Skin of body (tissue), 2 donors: ENCODE results near the gene PSEN1. TPM values are rescaled to one million over a fixed set of nuclear protein-coding genes. Genes with fewer than 3 reads are reported as not detected.
A peak's percentile ranks its signal among the peaks of the same experiment; 100 is the strongest.

ENCODE experiments used
- DNase-seq: peaks from one replicate; lab custom pipeline; 2025; lab: John Stamatoyannopoulos, UW
- total RNA-seq: library from RNA; depleted of rRNA; stranded (reverse); fragments of >200 nt; gene quantifications from one replicate; pipeline ENCODE4 v1.2.3, GENCODE V29; 2014

The PSEN1 gene
- total RNA-seq = 43.5 TPM

DNA sequence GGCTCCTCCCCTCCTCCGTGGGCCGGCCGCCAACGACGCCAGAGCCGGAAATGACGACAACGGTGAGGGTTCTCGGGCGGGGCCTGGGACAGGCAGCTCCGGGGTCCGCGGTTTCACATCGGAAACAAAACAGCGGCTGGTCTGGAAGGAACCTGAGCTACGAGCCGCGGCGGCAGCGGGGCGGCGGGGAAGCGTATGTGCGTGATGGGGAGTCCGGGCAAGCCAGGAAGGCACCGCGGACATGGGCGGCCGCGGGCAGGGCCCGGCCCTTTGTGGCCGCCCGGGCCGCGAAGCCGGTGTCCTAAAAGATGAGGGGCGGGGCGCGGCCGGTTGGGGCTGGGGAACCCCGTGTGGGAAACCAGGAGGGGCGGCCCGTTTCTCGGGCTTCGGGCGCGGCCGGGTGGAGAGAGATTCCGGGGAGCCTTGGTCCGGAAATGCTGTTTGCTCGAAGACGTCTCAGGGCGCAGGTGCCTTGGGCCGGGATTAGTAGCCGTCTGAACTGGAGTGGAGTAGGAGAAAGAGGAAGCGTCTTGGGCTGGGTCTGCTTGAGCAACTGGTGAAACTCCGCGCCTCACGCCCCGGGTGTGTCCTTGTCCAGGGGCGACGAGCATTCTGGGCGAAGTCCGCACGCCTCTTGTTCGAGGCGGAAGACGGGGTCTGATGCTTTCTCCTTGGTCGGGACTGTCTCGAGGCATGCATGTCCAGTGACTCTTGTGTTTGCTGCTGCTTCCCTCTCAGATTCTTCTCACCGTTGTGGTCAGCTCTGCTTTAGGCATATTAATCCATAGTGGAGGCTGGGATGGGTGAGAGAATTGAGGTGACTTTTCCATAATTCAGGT is at the start of gene PSEN1:
Gene PSEN1, plus strand, starts transcription at position 121 of the 839 bp plus-strand sequence. CDS start 11,513 bp downstream, outside the sequence.
- DNase-seq = peak; percentile 85

DNA sequence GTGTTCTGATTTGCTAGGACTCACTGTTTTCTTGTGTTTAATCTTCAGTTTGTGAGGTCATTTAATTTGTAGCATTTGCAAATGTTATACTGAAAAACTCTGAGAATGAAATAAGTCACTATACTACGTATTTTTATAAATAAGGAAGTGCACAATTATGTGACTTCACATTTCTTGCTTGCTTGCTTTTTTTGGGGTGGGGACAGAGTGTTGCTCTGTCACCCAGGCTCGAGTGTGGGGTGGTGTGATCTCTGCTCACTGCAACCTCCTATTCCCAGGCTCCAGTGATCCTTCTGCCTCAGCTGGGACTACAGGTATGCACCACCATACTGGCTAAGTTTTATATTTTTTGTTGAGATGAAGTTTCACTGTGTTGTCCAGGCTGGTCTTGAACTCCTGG is 45.3 kb upstream of the PSEN1 start:
- no peak for DNase-seq

DNA sequence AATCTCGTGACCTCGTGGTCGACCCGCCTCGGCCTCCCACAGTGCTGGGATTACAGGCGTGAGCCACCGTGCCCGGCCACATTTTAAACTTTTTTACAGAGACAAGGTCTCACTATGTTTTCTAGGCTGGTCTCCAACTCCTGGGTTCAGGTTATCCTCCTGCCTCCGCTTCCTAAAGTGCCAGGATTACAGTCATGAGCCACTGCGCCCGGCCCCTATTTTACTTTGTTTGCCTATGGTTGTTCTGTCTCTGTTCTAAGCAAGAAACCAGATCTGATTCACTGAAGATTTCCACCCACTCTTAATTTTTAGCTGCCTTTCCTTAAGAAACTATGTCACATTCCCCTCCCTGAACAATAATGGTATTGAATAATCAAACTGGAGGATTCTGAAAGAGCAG is 38.9 kb upstream of the PSEN1 start:
- DNase-seq = no peak

DNA sequence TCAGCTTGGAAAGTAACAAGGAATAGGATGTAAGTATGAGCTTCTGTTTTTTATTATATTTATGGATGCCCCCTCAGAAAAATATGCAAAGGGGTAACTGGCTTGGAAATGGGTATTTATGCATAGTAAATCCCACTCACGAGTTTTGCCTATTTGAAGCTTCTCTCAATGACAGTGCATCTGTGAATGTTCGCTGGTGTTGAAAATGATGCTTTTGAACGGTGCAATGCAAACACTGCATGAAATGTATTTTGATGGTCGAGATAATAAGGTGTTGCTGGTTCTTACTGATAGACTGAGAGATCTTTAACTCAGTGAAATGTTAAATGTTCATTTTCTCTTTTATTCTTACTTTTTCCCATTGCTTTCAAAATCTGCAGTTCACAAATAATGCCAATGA is 36.0 kb upstream of the PSEN1 start:
- DNase-seq = no peak

DNA sequence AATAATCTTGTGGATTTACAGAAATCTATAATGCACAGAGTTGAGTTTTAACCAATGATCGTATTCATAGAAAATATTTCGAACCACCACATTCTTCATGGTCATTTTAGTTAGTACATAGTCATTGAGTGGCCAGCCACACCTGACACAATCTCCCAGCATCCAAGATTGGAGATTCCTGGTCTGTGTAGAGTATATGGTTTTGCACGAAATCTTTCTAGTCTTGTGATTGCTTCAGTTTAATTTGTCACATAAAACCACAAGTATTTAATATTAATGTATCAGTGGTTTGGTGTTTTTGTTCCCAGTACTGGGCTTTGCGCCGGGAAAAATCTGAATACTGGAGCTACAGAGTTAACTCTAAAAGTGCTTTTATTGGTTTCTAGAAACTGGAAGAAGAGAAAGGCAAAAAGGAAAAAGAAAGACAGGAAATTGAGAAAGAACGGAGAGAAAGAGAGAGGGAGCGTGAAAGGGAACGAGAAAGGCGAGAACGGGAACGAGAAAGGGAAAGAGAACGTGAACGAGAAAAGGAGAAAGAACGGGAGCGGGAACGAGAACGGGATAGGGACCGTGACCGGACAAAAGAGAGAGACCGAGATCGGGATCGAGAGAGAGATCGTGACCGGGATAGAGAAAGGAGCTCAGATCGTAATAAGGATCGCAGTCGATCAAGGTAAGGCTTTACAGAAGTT is 33.4 kb upstream of the PSEN1 start:
- DNase-seq = no peak

DNA sequence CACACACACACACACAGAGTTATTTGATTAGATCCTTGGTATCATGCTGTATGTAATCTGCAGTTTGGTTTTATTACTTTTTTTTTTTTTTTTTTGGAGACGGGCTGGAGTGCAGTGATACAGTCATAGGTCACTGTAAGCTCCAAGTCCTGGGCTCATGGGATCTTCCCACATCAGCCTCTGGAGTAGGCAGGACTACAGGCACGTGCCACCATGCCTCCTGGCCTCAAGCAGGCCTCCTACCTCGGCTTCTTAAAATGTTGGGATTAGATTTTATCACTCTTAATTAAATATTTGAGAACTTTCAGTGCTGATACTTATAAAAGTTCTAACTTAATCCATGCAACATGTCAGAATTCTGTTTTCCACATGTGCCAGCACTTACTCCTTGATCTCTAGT is 31.3 kb upstream of the PSEN1 start:
- DNase-seq = no peak

DNA sequence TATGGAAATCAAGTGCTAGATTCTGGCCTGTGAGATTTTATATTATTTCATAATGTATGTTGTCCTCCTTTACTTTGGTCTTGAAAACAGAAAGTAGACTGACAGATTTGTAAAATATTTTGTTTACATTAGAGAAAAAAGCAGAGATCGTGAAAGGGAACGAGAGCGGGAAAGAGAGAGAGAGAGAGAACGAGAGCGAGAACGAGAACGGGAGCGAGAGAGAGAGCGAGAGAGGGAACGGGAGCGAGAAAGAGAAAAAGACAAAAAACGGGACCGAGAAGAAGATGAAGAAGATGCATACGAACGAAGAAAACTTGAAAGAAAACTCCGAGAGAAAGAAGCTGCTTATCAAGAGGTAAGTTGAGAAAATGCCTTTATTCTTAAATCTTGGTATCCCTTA is 30.6 kb upstream of the PSEN1 start:
- no peak for DNase-seq

DNA sequence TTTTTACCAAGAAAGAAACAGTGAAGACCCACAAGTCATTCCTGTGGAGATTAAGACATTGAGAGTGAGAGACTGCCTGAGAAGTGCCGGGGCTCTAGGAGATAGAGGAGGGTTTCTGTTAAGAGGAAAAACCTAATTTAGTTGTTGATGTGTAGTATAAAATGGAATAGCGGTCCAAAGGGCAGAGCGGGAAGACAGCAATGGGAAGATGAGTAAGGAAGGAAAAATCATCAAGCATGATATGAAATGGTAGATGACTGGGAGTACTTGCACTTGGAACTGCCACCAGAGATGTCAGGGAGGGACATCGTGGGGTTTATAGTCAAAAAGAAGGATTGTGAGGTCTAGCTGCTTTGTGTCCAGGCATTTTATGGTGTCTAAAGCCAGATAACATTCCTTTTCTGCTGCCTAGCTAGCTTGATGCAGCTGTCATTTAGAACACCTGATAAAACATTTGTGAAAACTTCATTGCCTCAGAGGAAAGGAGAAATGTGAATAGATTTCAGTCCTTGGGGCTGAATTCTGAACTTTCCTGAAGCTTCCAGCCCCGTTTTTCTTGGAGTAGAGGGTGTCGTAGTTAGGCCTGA is 20.1 kb upstream of the PSEN1 start:
- DNase-seq = no peak

DNA sequence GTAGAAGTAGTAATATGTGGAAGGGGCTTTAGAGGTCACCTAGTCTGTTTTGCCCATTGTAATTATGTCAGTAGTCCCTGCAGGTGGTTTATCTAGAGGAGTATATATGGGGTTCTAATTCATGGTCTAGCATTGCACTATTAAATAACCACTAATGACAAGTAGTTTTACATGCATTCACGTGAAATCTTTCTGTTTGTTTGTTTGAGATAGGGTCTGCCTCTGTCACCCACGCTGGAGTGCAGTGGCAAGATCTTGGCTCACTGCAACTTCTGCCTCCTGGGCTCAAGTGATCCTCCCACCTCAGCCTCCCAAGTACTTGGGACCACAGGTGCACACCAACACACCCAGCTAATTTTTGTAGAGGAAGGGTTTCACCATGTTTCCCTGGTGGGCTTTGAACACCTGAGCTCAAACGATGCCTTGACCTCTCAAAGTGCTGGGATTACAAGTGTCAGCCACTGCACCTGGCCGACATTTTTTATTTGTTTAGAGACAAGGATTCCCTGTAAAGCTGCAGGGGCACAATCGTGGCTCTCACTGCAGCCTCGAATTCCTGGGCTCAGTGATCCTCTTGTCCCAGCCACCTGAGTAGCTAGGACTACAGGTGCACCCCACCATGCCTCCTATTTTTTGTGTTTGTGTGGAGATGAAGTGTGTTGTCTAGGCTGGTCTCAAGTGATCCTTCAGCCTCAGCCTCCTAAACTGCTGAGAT is 12.0 kb upstream of the PSEN1 start:
- DNase-seq = no peak

DNA sequence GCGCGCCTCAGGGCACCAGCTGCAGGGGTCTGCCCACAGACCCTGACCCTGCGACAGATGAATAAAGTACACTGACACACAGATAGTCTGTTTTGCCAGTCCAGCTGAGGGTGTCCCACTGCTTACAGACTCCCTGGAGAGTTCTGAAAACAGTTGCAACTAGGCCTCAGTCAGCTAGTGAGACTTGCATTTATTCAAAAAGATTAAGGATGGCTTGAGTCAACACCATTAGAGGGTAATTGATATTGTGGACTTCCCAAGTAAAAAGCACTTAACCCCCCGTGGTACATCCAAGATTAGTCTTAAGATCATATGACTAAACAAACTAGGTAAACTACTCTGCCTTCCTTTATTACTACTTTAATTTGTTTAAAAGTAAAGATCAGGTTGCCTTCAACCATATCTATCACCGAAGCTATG is 11.1 kb upstream of the PSEN1 start:
- no peak for DNase-seq

DNA sequence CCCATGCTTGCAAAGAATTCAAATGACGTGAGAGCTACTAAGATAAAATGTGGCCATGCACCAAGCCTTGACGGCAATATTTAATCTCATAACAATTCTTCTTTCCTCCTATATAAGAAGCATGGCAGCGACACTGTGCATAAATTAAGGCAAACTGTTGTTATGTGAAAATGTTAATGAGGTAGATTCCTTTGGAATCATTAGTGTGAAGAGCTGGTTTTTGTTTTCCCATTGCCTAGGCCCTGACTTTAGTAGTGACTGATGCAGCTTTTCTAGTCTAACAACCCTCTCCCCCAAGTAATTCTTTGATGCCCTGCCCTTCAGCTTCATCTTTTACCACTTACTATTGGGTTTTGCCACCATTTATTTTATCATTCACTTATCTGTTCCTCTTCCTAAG is 10.6 kb upstream of the PSEN1 start:
- DNase-seq = no peak

DNA sequence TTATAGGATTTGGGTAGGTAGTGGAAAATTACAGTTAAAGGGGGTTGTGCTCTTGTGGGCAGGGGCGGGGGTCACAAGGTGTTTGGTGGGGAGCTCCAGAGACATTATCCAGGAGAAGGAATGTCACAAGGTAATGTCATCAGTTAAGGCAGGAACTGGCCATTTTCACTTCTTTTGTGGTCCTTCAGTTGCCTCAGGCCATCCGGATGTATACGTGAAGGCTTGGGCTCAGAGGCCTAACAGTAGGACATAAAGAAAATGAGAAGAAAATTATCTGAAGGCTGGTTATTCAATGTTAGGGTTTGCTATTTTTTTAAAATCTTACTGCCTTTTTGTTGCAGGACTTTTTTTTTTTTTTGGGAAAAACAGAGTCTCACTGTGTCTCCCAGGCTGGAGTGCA is 2.5 kb upstream of the PSEN1 start:
- DNase-seq = no peak

DNA sequence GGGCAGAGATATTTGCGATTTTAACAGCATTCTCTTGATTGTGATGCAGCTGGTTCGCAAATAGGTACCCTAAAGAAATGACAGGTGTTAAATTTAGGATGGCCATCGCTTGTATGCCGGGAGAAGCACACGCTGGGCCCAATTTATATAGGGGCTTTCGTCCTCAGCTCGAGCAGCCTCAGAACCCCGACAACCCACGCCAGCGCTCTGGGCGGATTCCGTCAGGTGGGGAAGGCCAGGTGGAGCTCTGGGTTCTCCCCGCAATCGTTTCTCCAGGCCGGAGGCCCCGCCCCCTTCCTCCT is 271 bp upstream of the PSEN1 start:
- no peak for DNase-seq

DNA sequence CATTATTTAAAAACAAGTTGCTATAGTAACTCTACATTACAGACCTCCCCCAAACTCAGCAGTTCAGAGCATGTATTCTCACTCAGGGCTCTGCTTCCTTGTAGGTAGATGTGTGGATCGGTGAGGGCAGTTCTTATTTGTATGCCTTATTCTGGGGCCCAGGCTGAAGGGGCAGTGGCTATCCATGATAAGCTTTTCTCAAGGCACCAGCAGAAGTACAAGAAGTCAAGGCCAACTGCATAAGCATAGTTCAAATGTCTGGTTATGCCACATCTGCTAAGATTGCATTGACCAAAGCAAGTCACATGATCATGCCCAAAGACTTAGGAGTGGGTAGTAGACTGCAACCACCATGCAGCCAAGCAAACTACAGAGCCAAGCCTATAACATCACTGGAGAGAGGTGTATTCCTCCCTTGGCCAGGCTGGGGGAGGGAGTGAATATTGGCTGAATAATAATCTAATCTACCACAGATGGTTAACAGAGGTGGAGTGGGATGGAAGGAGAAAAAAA is 4.6 kb downstream of the PSEN1 start:
- no peak for DNase-seq

DNA sequence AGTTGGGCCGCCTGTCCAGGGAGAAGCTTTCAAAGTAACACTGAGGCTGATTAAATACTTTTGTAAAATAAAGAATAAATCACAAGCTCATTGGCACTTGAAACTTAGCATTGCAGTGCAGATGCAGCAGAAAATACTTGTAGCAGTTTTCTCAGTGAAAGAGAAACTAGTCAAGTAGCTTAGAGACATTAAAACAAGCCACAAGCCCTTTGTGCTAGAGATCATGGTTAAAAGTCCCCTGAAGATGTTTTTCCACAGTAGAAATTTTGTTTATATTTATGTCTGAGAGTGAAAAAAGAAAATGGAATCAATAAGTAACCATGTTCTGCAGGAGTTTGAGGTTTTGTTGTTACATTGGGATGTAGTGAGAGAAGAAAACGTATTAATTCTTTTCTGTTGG is 5.9 kb downstream of the PSEN1 start:
- no peak for DNase-seq

DNA sequence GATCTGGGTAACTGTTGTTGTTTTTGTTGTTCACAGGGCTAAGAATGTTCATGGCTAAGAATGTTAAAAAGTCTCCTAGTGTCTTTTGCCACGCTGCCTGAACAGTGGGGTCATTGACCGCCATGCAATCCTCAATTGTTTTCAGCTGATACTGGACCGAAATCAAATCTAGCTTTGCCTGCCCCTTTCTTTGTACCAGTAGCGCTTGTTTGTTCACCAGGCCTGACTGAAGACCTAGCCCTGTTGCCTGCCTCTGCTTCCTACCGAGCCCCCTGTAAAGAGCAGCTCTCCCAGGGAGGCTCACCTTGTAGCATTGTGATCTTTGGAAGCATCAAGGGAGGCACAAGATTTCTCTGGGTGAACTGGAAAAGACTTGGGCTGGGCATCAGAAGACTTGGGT is 6.7 kb downstream of the PSEN1 start:
- no peak for DNase-seq

DNA sequence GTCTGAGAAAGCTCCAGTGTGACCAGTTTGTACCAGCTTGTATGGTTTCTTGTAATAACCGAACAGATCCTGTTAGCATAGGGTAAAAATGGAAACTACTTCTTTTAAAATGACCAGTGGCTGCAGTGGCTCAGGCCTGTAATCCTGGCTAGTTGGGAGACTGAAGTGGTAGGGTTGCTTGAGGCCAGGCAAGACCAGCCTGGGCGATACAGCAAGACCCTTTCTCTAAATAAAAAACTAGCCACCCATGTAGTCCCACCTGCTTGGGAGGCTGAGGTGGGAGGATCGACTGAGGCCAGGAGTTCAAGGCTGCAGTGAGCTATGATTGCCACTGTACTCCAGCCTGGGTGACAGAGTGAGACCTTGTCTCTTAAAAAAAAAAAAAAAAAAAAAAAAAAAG is 7.3 kb downstream of the PSEN1 start:
- no peak for DNase-seq

DNA sequence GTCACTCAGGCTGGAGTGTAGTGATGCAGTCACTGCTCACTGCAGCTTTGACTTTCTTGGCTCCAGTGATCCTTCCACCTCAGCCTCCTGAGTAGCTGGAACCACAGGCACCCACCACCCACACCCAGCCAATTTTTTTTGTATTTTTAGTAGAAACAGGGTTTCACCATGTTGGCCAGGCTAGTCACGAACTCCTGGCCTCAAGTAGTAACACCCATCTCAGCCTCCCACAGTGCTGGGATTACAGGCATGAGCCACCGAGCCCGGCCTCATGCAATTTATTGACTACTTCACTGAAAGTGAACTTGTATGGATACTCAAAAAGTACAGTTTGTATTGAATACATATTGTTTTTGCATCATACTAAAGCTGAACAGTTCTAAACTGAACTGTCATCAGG is 9.1 kb downstream of the PSEN1 start:
- DNase-seq = no peak

DNA sequence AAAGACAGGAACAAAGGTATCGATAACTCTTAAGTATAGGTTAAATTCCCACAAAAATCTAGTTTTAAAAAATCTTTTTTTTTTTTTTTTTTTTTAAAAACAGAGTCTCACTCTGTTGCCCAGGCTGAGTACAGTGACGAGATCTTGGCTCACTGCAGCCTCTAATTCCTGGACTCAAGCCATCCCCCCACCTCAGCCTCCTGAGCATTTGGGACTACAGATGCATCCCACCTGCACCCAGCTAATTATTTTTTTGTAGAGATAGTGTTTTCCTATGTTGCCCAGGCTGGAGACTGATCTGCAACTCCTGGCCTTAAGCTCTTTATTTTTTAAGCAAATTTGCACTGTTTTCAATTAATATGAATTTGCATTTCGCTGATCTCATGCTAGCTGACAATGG is 9.8 kb downstream of the PSEN1 start:
- no peak for DNase-seq

DNA sequence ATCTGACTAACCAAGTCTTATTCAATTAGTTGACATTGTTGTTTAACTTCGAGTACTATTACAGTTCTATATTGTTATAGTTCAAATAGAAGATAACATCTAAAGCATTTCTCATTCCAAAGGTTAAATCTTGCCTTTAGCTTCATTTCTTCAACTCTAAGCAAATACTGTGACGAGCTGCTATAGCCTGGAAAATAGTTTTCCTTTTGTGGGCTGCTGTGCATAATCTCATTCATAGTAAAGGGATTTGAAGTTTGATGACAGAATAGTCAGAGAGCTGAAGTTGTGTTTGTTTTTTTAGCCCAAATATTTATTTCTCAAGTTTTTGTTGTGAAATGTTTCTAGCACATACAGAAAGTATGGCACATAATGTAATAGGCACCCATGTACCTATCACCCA is 13.4 kb downstream of the PSEN1 start:
- DNase-seq = no peak

DNA sequence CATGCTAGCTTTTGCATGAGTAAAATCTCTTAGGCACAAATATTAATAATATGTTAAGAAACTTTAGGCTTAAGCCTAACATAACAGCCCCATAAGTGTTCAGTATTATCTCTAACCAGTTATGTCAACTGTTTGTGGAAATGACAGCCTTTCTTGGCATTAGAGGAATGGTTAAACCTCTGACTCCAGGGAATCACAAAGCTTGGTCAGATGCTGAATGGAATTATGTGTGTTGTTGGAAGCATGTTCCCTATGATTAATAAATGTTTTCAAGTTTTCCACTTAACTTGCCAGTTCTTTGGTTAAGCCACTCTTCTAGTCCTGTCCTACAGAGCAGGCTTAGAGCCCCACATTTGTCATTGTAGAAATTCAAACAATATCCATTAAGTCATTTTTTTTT is 17.0 kb downstream of the PSEN1 start:
- DNase-seq = no peak

DNA sequence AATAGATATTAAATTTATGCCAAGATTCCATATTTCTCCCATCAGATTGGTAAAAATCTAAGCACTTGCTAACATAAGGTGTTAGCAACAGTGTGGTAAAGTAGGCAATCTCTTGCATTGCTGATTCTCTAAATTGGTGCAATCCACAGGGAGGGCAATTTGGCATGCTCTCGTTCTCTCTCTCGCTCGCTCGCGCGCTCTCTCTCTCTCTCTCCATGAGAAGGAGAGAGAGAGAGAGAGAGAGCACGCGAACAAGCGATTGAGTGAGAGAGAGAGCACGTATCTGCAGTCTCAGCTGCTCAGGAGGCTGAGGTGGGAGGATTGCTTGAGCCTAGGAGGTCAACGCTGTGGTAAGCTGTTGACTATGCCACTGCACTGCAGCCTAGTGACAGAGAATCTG is 25.9 kb downstream of the PSEN1 start:
- no peak for DNase-seq
